GM18505 (cell line): ENCODE results near the gene RNF223.

Experiments
- ATAC-seq: cut with Tn5 transposase; IDR thresholded peaks from one replicate; pipeline ENCODE4 v1.9.1; 2021; ENCODE audit not compliant: unreplicated experiment
- POLR2A ChIP-seq: IDR thresholded peaks from 4 replicates; pipeline ENCODE4 v1.6.1; 2011; ENCODE audit warnings: borderline replicate concordance; ENCODE audit not compliant: insufficient read depth, insufficient read length; ENCODE audit errors: extremely low read depth

Gene RNF223

GRCh38 chr1:1047407-1047806, 26.7 kb downstream of the RNF223 start:
- ATAC-seq: no peak
- no peak for TF ChIP-seq POLR2A

DNA sequence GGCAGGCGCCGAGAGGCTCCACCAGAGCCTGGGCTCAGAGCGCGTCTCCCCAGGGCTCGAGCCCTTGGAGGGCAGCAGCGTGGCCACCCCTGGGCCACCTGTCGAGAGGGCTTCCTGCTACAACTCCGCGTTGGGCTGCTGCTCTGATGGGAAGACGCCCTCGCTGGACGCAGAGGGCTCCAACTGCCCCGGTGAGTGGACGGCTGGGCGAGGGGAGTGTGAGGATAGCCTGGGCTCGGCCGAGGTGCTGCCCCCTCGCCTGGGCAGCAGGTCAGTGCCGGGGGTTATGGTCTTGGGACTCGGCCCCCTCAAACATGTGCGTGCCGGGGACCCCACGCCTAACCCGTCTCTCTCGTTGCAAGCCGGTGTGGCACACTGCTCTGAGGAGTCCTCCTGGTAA, 27.3 kb downstream of the RNF223 start:
- TF ChIP-seq POLR2A: no peak
- no peak for ATAC-seq

GRCh38 chr1:1046243-1046642, 27.9 kb downstream of the RNF223 start:
- TF ChIP-seq POLR2A: no peak
- no peak for ATAC-seq

DNA sequence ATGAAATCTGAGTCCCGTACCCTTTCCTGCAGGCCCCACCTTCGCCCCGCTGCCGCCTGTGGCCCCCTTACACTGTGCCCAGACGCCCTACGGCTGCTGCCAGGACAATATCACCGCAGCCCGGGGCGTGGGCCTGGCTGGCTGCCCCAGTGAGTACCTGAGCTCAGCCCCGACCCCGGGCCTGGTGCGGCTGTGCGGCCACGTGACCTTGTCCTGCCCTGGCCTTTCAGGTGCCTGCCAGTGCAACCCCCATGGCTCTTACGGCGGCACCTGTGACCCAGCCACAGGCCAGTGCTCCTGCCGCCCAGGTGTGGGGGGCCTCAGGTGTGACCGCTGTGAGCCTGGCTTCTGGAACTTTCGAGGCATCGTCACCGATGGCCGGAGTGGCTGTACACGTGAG, 29.0 kb downstream of the RNF223 start:
- no peak for ATAC-seq
- no peak for TF ChIP-seq POLR2A

DNA sequence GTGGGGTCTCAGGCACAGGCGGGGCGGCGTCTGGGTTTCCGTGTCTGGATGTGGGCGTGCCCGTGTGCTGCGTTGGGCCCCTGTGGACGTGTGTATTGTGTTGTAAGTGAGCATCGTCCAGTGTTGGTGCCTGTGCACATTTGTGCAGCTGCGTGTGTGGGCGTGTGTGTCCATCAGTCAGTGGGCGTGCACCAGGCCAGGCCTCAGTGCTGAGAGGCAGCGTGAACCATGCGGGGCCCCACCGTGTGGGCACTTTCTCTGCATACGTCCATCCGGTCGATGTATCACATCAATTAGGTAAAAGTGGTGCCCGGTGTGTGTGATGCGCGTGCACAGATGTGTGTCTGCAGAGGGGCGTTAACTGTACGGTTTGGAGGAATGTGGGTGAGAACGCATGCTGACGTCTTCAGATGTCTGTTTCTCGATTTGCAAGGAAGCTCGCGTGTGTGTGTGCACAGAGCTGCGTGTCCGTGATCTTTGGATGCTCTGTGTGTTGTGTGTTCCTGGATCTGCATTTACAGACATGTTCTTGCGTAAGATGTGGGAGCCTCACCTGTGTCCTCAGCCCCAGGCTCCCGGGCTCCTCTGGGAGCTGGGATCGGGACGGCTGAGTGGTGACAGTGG, 29.5 kb downstream of the RNF223 start:
- ATAC-seq: no peak
- no peak for TF ChIP-seq POLR2A

- ATAC-seq: no peak
- TF ChIP-seq POLR2A: no peak
Observed at GRCh38 chr1:1043921-1044320, 30.2 kb downstream of the RNF223 start.

- ATAC-seq: no peak
- no peak for TF ChIP-seq POLR2A
Observed at GRCh38 chr1:1043411-1043810, 30.7 kb downstream of the RNF223 start.

DNA sequence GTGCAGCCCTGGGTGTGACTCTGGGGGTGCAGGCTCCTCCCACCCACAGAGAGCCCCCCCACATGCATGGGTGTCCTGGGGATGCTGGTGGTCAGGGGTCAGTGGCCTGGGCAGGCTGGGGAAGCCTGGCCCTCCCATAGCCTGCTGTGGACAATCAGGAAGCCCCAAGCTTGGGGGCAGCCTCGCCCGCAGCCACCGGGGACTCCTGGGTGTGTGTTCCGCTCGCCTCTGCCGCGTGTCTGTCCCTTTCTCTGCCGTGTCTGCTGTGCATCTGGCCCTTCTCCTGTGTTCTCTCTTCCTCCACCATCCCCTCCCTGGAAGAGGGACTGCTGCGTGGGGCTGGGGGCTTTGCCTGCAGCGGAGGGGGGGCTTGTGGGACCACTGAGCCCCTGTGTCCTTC, 31.3 kb downstream of the RNF223 start:
- no peak for ATAC-seq
- no peak for TF ChIP-seq POLR2A

GRCh38 chr1:1041873-1042272, 32.2 kb downstream of the RNF223 start:
- no peak for ATAC-seq
- no peak for TF ChIP-seq POLR2A

- ATAC-seq: peak; percentile 14
- no peak for TF ChIP-seq POLR2A
Observed at GRCh38 chr1:1041092-1041523, 33.0 kb downstream of the RNF223 start.

GRCh38 chr1:1040004-1040991, 33.8 kb downstream of the RNF223 start:
- TF ChIP-seq POLR2A: no peak
- ATAC-seq: peak; percentile 47

GRCh38 chr1:1039145-1039910, 34.8 kb downstream of the RNF223 start:
- TF ChIP-seq POLR2A: peak; percentile 13
- no peak for ATAC-seq

- no peak for TF ChIP-seq POLR2A
- peak; percentile 33 for ATAC-seq
Observed at GRCh38 chr1:1038694-1039093, 35.4 kb downstream of the RNF223 start.
